SK-N-SH (cell line): ENCODE results near the gene HMMR. TPM values are rescaled to one million over a fixed set of nuclear protein-coding genes. Genes with fewer than 3 reads are reported as not detected.

ENCODE experiments used
- CTCF ChIA-PET: fragments of 300-600, 350-600 bp; formaldehyde crosslinking; extraction: SDS; loops from one replicate; lab custom pipeline; 2021; lab: Yijun Ruan, JAX
- POLR2A ChIA-PET: fragments of 350-600 bp; sonication (Branson Sonifier 250); formaldehyde crosslinking; extraction: SDS; loops from one replicate; lab custom pipeline; 2020; ENCODE audit warnings: antibody characterized with exemption, inconsistent platforms; lab: Yijun Ruan, JAX
- DNase-seq: peaks from one replicate; pipeline ENCODE4 v3.0.0; 2012
- H2AFZ ChIP-seq: fragments of 200-600 bp; sonication (generic); 2 replicates; pipeline ENCODE4 v1.8.1; 2016; ENCODE audit warnings: antibody characterized with exemption, mild to moderate bottlenecking, low read depth
- H3F3A ChIP-seq: fragments of 200-600 bp; sonication (generic); replicated peaks from 2 replicates; pipeline ENCODE3; 2016; ENCODE audit warnings: antibody characterized with exemption, mild to moderate bottlenecking; ENCODE audit not compliant: insufficient read depth
- H3K27ac ChIP-seq, 2 experiments: fragments of 200-500 bp in 1 of 2; fragments of 200-600 bp in 1 of 2; sonication (Bioruptor generic) in 1 of 2; sonication (generic), shearing (Covaris generic) in 1 of 2; 2 replicates each; pipeline versions ENCODE4 v1.5.1 to v1.6.1; 2014 to 2016; ENCODE audit warnings: low read depth in 2 of 2, inconsistent platforms in 1 of 2, low read length in 1 of 2, mild to moderate bottlenecking in 1 of 2, mixed read lengths in 1 of 2
- H3K27me3 ChIP-seq: fragments of 200-600 bp; sonication (generic), shearing (Covaris generic); 2 replicates; pipeline ENCODE4 v1.6.1; 2016; ENCODE audit warnings: mixed run types; ENCODE audit not compliant: insufficient read depth
- H3K36me3 ChIP-seq, 2 experiments: fragments of 200-500 bp in 1 of 2; fragments of 200-600 bp in 1 of 2; sonication (Bioruptor generic) in 1 of 2; sonication (generic) in 1 of 2; replicated peaks in 1 of 2; 2 replicates each; pipeline versions ENCODE3 to v1.5.1; 2014 to 2016; ENCODE audit warnings: low read length in 1 of 2, mild to moderate bottlenecking in 1 of 2; ENCODE audit not compliant: insufficient read depth in 2 of 2, control insufficient read depth in 1 of 2
- H3K4me1 ChIP-seq, 2 experiments: fragments of 200-500 bp in 1 of 2; fragments of 200-600 bp in 1 of 2; sonication (Bioruptor generic) in 1 of 2; sonication (generic), shearing (Covaris generic) in 1 of 2; 2 replicates each; pipeline versions ENCODE4 v1.5.1 to v1.6.1; 2014 to 2016; ENCODE audit warnings: low read depth in 1 of 2, low read length in 1 of 2, mixed run types in 1 of 2; ENCODE audit not compliant: insufficient read depth in 2 of 2, control insufficient read depth in 1 of 2
- H3K4me2 ChIP-seq: fragments of 200-600 bp; sonication (generic), shearing (Covaris generic); 2 replicates; pipeline ENCODE4 v1.6.1; 2017; ENCODE audit warnings: mixed run types
- H3K4me3 ChIP-seq, 2 experiments: fragments of 200-500 bp in 1 of 2; fragments of 200-600 bp in 1 of 2; sonication (Bioruptor generic) in 1 of 2; sonication (generic), shearing (Covaris generic) in 1 of 2; 2 replicates each; pipeline versions ENCODE4 v1.5.1 to v1.8.1; 2014 to 2016; ENCODE audit warnings: low read depth in 2 of 2, inconsistent platforms in 1 of 2, low read length in 1 of 2, mild to moderate bottlenecking in 1 of 2, mixed read lengths in 1 of 2, moderate library complexity in 1 of 2
- H3K79me2 ChIP-seq: fragments of 200-600 bp; sonication (generic); 2 replicates; pipeline ENCODE4 v1.8.1; 2017; ENCODE audit warnings: mild to moderate bottlenecking; ENCODE audit not compliant: insufficient read depth
- H3K9ac ChIP-seq: fragments of 200-600 bp; sonication (generic); 2 replicates; pipeline ENCODE4 v1.6.1; 2017; ENCODE audit warnings: mixed run types
- H3K9me2 ChIP-seq: fragments of 200-600 bp; sonication (generic); 2 replicates; pipeline ENCODE4 v1.6.1; 2017; ENCODE audit warnings: mixed run types
- H3K9me3 ChIP-seq: fragments of 200-600 bp; sonication (generic); 2 replicates; pipeline ENCODE4 v1.6.1; 2017; ENCODE audit warnings: mixed run types, mild to moderate bottlenecking, moderate library complexity
- H4K20me1 ChIP-seq: fragments of 200-600 bp; sonication (generic); 2 replicates; pipeline ENCODE4 v1.6.1; 2017; ENCODE audit warnings: mild to moderate bottlenecking, mixed run types; ENCODE audit not compliant: insufficient read depth
- ELF1 ChIP-seq: IDR thresholded peaks from 2 replicates; pipeline ENCODE4 v1.4.0; 2012
- EP300 ChIP-seq, 2 experiments: IDR thresholded peaks; 2 replicates each; pipeline versions ENCODE4 v1.4.0 to v1.6.1; 2012; ENCODE audit warnings: borderline replicate concordance in 1 of 2, low read depth in 1 of 2, low read length in 1 of 2
- EZH2phosphoT487 ChIP-seq: fragments of 200-600 bp; sonication (generic); IDR thresholded peaks from 2 replicates; pipeline ENCODE4 v1.6.1; 2017; ENCODE audit warnings: low read depth, mixed run types, mild to moderate bottlenecking, antibody characterized with exemption, moderate library complexity, borderline replicate concordance
- FOXM1 ChIP-seq: IDR thresholded peaks from 2 replicates; pipeline ENCODE4 v1.4.0; 2012; ENCODE audit warnings: low read depth, mild to moderate bottlenecking
- JUND ChIP-seq: IDR thresholded peaks from 2 replicates; pipeline ENCODE4 v1.4.0; 2012
- NRF1 ChIP-seq: IDR thresholded peaks from 2 replicates; pipeline ENCODE4 v1.6.1; 2012; ENCODE audit warnings: low read depth, mild to moderate bottlenecking, low read length
- POLR2AphosphoS5 ChIP-seq: IDR thresholded peaks from 2 replicates; pipeline ENCODE4 v1.6.1; 2012; ENCODE audit warnings: low read depth, low read length
- RCOR1 ChIP-seq: fragments of 150-350 bp; IDR thresholded peaks from 2 replicates; pipeline ENCODE4 v1.6.1; 2017; ENCODE audit warnings: antibody characterized with exemption, low read length
- RFX5 ChIP-seq: IDR thresholded peaks from 2 replicates; pipeline ENCODE4 v1.6.1; 2012; ENCODE audit warnings: mild to moderate bottlenecking, improper control_type of control experiment, low read length
- TCF12 ChIP-seq: IDR thresholded peaks from 2 replicates; pipeline ENCODE4 v1.4.0; 2012
- WGBS: methylation state at CpG from one replicate; pipeline ENCODE4 v1.1.6; 2017; ENCODE audit warnings: low lambda C conversion rate; 5-methylcytosine and 5-hydroxymethylcytosine counted together
- polyA plus RNA-seq, 3 experiments: library from polyadenylated mRNA; depleted of rRNA; stranded (reverse); fragments of >200 nt; gene quantifications; 2 replicates each; pipeline ENCODE4 v1.2.3, GENCODE V29; 2012
- TF ChIP-seq, protein P1 (sequence below): IDR thresholded peaks from 2 replicates; pipeline ENCODE4 v1.4.0; 2012; ENCODE audit warnings: low read depth, borderline replicate concordance
- TF ChIP-seq, protein P2 (sequence below): IDR thresholded peaks from 2 replicates; pipeline ENCODE4 v1.6.1; 2012; ENCODE audit warnings: mild to moderate bottlenecking, low read depth, low read length, moderate library complexity
- TF ChIP-seq, protein P3 (sequence below): IDR thresholded peaks from 2 replicates; pipeline ENCODE4 v1.4.0; 2012; ENCODE audit warnings: low read depth, borderline replicate concordance
- TF ChIP-seq, protein P4 (sequence below): fragments of 200-600 bp; sonication (generic); IDR thresholded peaks from 2 replicates; pipeline ENCODE4 v1.6.1; 2017; ENCODE audit warnings: antibody characterized with exemption, mild to moderate bottlenecking, moderate library complexity
- TF ChIP-seq, protein P5 (sequence below): IDR thresholded peaks from 2 replicates; pipeline ENCODE4; 2012
- TF ChIP-seq, protein P6 (sequence below): fragments of 150-350 bp; IDR thresholded peaks from 2 replicates; pipeline ENCODE4 v1.6.1; 2016; ENCODE audit warnings: mild to moderate bottlenecking, low read depth, low read length

HMMR gene
- polyA plus RNA-seq, 1 of the 3 experiments (the other 2 are of a cell fraction), result 7.7 TPM

DNA sequence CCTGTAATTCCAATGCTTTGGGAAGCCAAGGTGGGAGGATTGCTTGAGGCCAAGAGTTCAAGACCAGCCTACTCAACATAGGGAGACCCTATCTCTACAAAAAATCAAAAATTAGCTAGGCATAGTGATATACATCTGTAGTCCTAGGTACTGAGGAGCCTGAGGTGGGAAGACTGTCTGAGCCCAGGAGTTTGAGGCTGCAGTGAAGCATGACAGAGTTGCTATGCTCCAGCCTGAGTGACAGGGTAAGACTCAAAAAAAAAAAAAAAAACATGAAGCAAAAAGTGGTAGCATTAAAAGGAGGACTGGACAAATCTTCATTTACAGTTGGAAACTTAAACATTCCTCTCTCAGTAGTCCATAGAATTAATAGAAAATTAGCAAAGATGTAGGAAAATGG is 13.2 kb upstream of the HMMR start:
- TF ChIP-seq, protein P1, sequence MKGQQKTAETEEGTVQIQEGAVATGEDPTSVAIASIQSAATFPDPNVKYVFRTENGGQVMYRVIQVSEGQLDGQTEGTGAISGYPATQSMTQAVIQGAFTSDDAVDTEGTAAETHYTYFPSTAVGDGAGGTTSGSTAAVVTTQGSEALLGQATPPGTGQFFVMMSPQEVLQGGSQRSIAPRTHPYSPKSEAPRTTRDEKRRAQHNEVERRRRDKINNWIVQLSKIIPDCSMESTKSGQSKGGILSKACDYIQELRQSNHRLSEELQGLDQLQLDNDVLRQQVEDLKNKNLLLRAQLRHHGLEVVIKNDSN, result no peak
- TF ChIP-seq EP300 (IDR thresholded peaks at IDR 0.05; ENCODE audit: borderline replicate concordance in 1 of 2, low read depth in 1 of 2, low read length in 1 of 2) (no peak), NRF1 (no peak), EZH2phosphoT487 (no peak), RCOR1 (no peak)
- TF ChIP-seq, protein P2, sequence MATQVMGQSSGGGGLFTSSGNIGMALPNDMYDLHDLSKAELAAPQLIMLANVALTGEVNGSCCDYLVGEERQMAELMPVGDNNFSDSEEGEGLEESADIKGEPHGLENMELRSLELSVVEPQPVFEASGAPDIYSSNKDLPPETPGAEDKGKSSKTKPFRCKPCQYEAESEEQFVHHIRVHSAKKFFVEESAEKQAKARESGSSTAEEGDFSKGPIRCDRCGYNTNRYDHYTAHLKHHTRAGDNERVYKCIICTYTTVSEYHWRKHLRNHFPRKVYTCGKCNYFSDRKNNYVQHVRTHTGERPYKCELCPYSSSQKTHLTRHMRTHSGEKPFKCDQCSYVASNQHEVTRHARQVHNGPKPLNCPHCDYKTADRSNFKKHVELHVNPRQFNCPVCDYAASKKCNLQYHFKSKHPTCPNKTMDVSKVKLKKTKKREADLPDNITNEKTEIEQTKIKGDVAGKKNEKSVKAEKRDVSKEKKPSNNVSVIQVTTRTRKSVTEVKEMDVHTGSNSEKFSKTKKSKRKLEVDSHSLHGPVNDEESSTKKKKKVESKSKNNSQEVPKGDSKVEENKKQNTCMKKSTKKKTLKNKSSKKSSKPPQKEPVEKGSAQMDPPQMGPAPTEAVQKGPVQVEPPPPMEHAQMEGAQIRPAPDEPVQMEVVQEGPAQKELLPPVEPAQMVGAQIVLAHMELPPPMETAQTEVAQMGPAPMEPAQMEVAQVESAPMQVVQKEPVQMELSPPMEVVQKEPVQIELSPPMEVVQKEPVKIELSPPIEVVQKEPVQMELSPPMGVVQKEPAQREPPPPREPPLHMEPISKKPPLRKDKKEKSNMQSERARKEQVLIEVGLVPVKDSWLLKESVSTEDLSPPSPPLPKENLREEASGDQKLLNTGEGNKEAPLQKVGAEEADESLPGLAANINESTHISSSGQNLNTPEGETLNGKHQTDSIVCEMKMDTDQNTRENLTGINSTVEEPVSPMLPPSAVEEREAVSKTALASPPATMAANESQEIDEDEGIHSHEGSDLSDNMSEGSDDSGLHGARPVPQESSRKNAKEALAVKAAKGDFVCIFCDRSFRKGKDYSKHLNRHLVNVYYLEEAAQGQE, result no peak
- TF ChIP-seq, all 33 proteins: peak for 0
- Histone ChIP-seq H3K4me2 (no peak overlapping the region), H3F3A (peaks cover 47% of the 10 kb centered on the region), H3K27me3 (no peaks in the 10 kb centered on the region), H2AFZ (no peak overlapping the region), H3K27ac (no peak overlapping the region), H4K20me1 (peaks cover 5% of the 10 kb centered on the region), H3K4me1 (no peaks in the 10 kb centered on the region), H3K9me3 (no peaks in the 10 kb centered on the region), H3K9me2 (no peaks in the 10 kb centered on the region), H3K36me3 (peaks cover 76 to 89% of the 10 kb centered on the region in 2 experiments), H3K79me2 (peaks cover 23% of the 10 kb centered on the region; the same call in 1 of the 2 replicates), H3K9ac (no peak overlapping the region), H3K4me3 (no peak overlapping the region)
- DNase-seq, result no peak
- POLR2A ChIA-PET, result no interaction called here
- CTCF ChIA-PET, result interaction anchor here (2.1 kb wide), 1 partner anchor 13 kb away, joined by 7 read pairs; the partner anchor contains the start of genes HMMR and NUDCD2

DNA sequence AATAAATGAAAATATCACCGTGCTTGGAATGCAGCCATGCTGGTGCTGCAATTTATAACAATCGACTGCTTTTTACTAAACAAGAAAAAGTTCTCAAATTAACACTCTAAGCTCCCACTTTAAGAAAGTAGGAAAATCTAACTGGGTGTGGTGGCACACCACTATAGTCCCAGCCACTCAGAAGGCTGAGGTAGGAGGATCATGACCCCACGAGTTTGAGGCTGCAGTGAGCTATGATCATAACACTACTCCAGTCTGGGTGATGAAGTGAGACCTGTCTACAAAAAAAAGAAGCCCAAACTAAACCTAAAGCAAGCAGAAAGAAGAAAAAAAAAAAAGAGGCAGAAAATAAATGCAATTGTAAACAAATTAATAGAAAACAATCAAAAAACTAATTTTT is 12.6 kb upstream of the HMMR start:
- H3K9me3 ChIP-seq, result no peaks in the 10 kb centered on the region
- H3F3A ChIP-seq, result peaks cover 53% of the 10 kb centered on the region
- no peaks in the 10 kb centered on the region for H3K9me2 ChIP-seq
- no peak overlapping the region for H3K4me3 ChIP-seq
- no peak overlapping the region for H3K9ac ChIP-seq
- CTCF ChIA-PET, result interaction anchor here (2.1 kb wide), 1 partner anchor 12 kb away, joined by 7 read pairs; the partner anchor contains the start of genes HMMR and NUDCD2
- no peak overlapping the region for H3K27ac ChIP-seq
- peaks cover 76 to 86% of the 10 kb centered on the region in 2 experiments for H3K36me3 ChIP-seq
- DNase-seq, result no peak
- H3K27me3 ChIP-seq, result no peaks in the 10 kb centered on the region
- H2AFZ ChIP-seq, result no peak overlapping the region
- peaks cover 17% of the 10 kb centered on the region; the same call in 1 of the 2 replicates for H3K79me2 ChIP-seq
- H4K20me1 ChIP-seq, result peaks cover 5% of the 10 kb centered on the region; the same call in 1 of the 2 replicates
- no peak overlapping the region for H3K4me2 ChIP-seq
- POLR2A ChIA-PET, result no interaction called here
- H3K4me1 ChIP-seq, result no peaks in the 10 kb centered on the region
- 96% methylated on average over 3 of the region's 3 CpGs for WGBS
- TF ChIP-seq TCF12 (no peak), RFX5 (no peak), JUND (no peak), POLR2AphosphoS5 (no peak; the same call in 1 of the 2 replicates), ELF1 (no peak), FOXM1 (no peak)
- TF ChIP-seq, protein P1, result no peak
- TF ChIP-seq, protein P3, sequence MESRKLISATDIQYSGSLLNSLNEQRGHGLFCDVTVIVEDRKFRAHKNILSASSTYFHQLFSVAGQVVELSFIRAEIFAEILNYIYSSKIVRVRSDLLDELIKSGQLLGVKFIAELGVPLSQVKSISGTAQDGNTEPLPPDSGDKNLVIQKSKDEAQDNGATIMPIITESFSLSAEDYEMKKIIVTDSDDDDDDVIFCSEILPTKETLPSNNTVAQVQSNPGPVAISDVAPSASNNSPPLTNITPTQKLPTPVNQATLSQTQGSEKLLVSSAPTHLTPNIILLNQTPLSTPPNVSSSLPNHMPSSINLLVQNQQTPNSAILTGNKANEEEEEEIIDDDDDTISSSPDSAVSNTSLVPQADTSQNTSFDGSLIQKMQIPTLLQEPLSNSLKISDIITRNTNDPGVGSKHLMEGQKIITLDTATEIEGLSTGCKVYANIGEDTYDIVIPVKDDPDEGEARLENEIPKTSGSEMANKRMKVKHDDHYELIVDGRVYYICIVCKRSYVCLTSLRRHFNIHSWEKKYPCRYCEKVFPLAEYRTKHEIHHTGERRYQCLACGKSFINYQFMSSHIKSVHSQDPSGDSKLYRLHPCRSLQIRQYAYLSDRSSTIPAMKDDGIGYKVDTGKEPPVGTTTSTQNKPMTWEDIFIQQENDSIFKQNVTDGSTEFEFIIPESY, result no peak
- TF ChIP-seq, protein P4, sequence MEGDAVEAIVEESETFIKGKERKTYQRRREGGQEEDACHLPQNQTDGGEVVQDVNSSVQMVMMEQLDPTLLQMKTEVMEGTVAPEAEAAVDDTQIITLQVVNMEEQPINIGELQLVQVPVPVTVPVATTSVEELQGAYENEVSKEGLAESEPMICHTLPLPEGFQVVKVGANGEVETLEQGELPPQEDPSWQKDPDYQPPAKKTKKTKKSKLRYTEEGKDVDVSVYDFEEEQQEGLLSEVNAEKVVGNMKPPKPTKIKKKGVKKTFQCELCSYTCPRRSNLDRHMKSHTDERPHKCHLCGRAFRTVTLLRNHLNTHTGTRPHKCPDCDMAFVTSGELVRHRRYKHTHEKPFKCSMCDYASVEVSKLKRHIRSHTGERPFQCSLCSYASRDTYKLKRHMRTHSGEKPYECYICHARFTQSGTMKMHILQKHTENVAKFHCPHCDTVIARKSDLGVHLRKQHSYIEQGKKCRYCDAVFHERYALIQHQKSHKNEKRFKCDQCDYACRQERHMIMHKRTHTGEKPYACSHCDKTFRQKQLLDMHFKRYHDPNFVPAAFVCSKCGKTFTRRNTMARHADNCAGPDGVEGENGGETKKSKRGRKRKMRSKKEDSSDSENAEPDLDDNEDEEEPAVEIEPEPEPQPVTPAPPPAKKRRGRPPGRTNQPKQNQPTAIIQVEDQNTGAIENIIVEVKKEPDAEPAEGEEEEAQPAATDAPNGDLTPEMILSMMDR, result no peak
- TF ChIP-seq, protein P5, sequence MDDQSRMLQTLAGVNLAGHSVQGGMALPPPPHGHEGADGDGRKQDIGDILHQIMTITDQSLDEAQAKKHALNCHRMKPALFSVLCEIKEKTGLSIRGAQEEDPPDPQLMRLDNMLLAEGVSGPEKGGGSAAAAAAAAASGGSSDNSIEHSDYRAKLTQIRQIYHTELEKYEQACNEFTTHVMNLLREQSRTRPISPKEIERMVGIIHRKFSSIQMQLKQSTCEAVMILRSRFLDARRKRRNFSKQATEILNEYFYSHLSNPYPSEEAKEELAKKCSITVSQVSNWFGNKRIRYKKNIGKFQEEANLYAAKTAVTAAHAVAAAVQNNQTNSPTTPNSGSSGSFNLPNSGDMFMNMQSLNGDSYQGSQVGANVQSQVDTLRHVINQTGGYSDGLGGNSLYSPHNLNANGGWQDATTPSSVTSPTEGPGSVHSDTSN, result no peak
- TF ChIP-seq, protein P6, sequence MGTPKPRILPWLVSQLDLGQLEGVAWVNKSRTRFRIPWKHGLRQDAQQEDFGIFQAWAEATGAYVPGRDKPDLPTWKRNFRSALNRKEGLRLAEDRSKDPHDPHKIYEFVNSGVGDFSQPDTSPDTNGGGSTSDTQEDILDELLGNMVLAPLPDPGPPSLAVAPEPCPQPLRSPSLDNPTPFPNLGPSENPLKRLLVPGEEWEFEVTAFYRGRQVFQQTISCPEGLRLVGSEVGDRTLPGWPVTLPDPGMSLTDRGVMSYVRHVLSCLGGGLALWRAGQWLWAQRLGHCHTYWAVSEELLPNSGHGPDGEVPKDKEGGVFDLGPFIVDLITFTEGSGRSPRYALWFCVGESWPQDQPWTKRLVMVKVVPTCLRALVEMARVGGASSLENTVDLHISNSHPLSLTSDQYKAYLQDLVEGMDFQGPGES, result no peak
